ENCODE results near the gene SLC25A45.
"Not testable (repeated sequence)": the region's sequence is repeated elsewhere in the genome, so short reads cannot be mapped to it uniquely, and the experiment has no call there.

Gene SLC25A45

DNA sequence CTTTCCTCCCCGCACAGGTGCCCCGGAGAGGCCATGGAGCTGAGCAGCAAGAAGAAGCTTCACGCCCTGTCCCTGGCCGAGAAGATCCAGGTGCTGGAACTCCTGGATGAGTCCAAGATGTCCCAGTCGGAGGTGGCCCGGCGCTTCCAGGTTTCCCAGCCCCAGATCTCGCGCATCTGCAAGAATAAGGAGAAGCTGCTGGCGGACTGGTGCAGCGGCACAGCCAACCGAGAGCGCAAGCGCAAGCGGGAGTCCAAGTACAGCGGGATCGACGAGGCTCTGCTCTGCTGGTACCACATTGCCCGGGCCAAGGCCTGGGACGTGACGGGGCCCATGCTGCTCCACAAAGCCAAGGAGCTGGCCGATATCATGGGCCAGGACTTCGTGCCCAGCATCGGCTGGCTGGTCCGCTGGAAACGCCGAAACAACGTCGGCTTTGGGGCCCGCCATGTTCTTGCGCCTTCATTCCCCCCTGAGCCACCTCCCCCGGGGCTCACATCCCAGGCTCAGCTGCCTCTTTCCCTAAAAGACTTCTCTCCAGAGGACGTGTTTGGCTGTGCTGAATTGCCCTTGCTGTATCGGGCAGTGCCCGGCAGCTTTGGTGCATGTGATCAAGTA is 26.6 kb downstream of the SLC25A45 start:
- no peak for DNase-seq

DNA sequence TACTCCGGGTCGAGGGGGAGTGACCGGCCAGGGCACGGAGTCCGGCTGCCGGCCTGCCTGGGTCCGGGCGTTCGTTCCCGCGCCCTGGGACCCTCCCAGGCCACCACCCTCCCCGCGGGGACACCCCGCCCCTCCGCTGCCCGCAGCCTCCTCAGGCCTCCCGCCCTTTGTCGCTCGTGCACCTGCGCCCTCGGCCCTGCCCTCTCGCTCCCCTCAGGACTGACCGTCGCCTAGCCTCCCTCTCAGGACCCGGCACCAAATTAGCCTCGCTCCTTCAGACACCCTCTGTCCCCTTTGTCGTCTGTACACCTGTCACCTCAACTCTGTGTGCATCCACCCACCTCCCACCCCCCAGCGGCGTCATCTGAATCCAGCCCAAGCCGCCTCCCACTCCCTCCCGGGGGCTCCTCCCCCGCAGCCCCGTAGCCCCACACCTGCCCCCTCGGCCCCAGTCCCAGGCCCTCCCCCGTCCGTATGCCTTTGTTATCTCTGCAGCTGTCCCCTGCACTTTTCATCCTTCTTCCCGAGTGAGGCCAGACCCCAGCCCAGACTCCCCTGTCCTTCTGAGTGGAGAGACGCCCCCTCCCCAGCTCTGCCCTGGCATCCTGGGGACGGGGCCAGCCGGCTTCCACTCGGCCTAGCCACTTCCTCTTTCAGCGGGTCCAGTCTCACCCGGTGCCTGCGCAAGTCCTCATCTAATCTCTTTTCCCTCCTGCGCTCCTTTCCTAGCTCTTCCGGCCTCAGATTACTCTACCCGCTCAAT is 27.3 kb downstream of the SLC25A45 start:
- DNase-seq: peak; percentile 55

DNA sequence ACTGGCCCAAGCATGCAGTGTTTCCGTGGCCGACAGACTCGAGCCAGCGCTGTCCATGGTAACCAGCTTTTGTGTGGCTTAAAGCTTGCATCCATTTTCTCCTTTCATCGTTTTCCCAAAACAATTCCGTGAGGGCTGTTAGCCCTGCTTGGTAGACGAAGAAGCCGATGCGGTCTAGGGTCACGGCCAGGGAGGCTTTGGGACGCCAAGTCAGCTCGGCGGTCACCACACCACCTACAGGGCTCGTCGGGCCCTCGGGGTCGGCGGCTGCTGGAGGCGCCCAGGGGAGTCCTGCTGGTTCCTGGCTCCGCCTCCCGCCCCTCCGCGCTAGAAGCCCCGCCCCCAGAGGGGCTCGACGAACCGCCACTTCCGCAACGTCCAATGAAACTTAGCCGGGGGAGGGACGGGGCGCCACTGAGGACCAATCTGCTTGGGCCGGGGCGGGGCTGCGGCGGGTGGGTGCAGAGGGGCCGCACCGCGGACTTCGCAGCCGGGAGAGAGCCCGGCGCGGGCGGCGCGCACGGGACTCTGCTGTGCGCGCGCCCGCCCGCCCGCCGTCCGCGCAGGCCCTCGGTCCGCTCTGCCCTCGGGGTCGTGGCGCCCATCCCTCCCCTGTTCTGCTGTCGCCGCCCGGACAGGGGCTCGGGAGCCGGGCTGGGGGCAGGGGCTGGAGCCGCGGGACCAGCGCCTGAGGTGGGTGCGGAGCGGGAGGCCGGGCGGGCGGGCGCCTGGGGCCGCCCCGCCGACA is 28.0 kb downstream of the SLC25A45 start, which contains the start of gene TIGD3:
TSS of gene TIGD3 (plus strand) at position 487 of the 748 bp plus-strand sequence. CDS start 1,058 bp downstream, outside the sequence.
- peak; percentile 98 for DNase-seq

DNA sequence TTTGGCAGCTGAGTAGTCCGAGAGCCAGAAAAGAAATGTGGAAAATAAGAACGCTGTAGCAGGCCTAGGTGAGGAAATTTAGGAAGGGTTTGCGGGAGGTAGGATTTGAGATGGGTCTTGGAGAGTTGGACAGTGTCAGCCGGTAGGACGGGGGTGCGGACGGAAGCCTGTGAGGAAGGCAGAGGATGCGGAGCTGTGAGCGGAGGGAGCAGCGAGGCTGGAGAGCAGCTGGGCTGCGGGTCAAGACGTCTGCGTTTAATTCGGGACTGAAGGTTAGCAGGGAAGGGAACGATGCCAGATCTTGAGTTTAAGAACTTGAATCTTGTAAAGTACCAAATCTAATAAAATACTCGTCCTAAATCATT is 28.6 kb downstream of the SLC25A45 start:
- no peak for DNase-seq

DNA sequence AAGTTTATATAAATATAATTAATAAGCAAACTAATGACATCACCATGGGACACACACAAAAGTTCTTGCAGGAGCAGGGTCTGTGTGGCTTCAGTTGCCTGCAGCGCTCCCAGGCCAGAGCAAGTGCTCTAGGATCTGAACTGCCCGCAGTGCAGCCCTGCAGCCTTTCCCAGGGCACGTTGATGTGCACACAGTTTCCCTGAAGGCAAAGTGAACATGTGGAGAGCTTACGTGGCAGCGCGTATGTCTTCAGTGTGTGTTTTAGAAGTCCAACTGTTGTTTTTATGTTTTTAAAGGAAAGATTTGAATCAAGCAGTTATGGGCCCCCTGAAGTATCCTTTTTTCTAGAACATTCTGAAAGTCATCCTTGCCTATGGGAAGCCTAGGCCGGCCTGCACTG is 29.1 kb downstream of the SLC25A45 start:
- no peak for DNase-seq

DNA sequence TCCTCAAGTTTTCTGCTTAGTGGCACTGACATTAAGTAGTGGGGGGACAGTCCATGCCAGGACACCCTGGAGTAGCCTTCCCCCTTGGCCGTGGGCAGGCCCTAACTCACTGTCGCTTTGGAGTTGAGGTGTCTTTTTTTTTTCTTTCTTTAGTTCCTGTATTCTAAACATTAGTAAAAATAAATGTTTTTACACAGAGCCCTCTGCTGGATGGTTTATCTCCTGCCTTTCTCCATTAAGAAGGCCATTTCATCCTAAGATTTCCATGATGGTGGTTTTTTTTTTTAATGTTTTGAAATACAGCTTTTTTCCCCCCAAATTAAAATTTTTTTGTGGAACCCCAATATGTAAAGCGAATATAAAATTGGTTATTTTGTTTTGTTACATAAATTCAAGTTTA is 29.7 kb downstream of the SLC25A45 start:
- no peak for DNase-seq

DNA sequence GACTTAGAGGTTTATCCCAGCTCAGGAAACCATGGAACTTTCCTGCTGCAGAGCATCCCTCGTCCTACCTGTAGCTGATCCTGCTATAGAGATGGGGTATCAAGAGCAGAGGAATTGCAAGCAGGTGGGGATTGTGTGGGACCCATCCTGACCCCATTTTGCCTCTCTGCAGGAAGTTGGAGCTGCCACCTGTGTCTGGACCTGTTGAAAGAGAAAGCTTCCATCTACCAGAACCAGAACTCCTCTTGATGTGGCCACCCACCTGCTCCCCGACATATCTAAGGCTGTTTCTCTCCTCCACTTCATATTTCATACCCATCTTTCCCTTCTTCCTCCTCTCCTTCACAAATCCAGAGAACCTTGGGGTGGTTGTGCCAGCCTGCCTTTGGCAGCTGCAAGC is 30.9 kb downstream of the SLC25A45 start:
- DNase-seq: no peak

DNA sequence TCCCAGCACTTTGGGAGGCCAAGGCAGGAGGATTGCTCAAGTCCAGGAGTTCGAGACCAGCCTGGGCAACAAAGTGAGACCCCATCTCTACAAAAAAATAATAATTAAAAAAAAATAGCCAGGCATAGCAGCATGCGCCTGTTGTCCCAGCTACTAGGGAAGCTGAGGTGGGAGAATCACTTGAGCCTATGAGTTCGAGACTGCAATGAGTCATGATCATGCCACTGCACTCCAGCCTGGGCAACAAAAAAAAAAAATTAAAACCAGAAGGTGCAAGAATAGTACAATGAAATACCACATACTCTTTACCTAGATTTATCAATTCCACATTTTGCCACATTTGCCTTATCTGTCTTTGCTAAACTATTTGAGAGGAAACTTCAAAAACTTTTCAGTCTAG is 40.6 kb downstream of the SLC25A45 start:
- DNase-seq: no peak

DNA sequence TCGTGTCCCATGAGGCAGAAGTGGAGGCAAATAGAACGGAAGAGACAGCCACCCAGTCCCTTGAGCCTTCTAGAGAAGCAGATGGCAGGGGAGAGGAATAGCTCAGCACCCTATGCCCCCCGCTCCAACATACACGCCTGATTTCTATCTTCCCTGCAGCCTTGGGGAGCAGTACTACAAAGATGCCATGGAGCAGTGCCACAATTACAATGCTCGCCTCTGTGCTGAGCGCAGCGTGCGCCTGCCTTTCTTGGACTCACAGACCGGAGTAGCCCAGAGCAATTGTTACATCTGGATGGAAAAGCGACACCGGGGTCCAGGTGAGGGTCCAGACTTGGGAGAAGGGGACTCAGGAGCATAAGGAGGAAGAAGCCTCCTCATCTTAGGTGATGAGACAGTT is 42.2 kb downstream of the SLC25A45 start:
- DNase-seq: no peak

DNA sequence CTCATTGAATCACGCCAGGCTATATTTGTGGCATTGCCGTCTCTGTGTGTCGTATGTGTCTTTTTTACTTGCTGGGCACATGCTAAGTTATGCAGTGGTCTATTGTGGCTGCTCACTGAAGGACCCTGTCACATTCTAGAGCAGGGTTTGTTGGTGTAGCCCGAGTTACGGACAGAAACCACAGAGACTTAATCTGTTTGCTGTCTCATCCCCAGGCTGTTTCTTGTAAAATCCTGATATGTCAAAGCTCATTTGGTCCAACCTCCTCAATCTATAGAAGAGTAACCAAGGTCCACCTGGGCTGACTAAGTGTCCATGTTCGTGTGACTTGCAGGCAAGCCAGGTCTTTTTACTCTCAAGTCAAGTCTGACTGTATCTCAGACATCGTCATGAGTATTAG is 43.8 kb downstream of the SLC25A45 start:
- DNase-seq: no peak

DNA sequence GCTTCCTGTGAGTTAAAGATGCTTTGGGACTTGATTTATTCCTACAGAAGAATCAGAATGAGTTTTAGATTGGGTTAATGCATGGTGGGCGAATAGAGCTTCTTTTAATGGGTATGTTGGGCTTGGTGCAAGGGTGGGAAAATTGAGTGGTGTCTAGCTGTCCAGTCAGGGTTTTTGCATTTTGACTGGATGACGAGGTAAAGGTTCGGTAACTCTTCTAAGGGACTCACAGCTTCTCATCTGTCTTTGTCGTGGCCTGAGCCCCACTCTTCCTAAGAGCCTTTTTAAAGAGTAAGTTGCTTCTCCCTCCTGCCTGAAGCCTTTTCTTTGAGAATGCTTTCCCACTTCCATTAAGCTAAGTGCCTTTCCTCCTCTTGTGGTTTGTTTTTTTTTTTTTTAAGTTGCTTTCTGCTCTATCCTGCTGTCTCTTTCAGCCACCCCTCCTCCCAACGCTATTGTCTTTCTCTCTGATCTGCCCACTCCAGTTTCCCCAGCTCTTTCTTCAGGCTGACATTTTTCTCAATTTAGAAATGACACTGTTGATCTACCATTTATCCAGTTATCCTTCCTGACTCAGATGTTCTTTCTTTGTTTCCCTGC is 47.6 kb downstream of the SLC25A45 start:
- DNase-seq: no peak

DNA sequence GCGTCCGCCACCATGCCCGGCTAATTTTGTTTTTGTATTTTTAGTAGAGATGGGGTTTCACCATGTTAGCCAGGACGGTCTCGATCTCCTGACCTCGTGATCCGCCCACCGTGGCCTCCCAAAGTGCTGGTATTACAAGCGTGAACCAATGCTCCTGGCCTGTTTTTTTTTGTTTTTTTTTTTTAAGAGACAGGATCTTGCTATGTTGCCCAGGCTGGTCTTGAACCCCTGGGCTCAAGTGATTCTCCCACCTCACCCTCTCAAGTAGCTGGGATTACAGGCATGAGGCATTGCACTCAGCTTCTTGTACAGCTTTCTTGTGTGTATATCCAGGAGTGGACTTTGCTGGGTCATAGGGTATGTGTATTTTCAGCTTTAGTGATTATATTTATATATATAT is 49.9 kb downstream of the SLC25A45 start:
- not testable (repeated sequence) for DNase-seq

DNA sequence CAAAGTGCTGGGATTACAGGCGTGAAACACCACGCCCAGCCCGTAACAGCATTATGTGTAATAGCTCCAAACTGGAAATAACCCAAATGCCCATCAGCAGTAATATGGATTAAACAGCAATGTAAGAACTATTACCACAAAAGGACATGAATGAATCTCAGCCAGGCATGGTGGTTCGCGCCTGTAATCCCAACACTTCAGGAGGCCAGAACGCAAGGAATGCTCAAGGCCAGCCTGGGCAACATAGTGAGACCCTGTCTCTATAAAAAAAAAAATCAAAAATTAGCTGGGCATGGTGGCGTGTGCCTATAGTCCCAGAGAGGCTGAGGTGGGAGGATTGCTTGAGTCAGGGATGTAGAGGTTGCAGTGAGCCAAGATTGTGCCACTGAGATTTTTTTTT is 51.9 kb downstream of the SLC25A45 start:
- no peak for DNase-seq

DNA sequence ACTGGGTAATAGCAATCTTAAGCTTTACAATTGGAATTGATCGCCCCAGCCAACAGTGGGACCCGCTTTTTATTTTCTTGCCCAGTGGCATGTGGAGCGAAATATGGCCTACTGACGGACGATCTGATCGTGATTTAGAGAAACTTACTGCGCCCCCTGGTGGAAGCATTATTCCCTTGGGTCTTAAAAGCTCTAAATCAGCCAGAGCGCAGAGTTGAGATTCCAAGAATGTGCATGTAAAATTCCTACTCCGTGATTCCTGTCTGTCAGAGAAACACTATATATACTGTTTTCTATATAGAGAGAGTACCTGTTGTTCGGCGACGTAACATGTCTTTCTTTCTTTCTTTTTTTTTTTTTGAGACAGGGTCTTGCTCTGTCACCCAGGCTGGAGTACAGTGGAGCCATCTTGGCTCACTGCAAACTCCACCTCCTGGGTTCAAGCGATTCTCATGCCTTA is 52.5 kb downstream of the SLC25A45 start:
- DNase-seq: peak; percentile 77

DNA sequence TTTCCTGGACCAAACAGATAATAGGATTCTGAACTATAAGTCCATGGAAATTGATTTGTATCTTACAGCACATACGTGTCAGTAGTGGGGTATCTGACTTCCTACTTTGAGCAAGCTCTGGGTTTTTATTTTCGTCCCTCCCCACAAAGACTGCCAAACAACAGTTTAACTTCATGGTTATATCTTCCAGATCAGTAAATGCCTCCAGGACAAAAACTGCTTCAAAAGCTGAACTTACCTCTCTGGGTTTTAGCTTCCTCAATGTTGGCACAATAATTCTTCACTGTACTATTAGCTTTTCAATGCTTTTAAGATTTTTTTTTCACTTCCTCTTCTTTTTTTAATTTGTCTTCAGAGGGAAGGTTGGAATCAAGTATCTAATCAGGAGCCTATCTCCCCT is 53.0 kb downstream of the SLC25A45 start:
- no peak for DNase-seq

DNA sequence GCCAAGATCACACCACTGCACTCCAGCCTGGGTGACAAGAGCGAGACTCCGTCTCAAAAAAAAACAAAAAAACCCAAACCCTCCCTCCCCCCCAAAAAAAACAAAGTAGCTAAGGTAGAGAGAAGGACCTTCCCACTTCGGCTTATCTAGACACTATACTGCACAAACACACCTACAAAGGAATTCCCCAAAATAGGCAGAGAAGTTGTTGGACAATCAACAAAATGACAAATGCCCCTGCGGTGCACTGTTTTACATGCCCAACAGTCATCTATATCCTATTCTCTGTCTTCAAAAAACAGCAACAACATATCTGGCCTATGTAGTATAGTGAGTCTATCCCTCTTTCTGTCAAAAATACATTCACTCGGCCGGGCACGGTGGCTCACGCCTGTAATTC is 55.4 kb downstream of the SLC25A45 start:
- no peak for DNase-seq

DNA sequence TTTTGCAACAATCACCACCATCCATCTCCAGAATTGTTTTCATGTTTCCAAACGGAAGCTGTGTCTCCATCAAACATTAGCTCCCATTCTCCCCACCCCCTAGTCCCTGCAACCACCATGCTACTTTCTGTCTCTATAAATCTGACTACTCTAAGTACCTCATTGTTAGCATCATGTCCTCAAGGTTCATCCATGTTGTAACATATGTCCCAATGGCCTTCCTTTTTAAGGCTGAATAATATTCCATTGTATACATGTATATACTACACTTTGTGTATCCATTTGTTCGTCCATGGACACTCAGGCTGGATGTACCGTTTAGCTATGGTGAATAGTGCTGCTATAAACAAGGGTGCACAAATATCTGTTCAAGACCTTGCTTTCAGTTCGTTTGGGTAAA is 57.0 kb downstream of the SLC25A45 start:
- no peak for DNase-seq

Data from stimulated activated CD4-positive, alpha-beta T cell treated with anti-CD3 and anti-CD28 coated beads, Interleukin-4, amount 100 ng/mL, for 1 hour (primary cell).